Measurements from ENCODE around the gene IDH3A.

The IDH3A gene

DNA sequence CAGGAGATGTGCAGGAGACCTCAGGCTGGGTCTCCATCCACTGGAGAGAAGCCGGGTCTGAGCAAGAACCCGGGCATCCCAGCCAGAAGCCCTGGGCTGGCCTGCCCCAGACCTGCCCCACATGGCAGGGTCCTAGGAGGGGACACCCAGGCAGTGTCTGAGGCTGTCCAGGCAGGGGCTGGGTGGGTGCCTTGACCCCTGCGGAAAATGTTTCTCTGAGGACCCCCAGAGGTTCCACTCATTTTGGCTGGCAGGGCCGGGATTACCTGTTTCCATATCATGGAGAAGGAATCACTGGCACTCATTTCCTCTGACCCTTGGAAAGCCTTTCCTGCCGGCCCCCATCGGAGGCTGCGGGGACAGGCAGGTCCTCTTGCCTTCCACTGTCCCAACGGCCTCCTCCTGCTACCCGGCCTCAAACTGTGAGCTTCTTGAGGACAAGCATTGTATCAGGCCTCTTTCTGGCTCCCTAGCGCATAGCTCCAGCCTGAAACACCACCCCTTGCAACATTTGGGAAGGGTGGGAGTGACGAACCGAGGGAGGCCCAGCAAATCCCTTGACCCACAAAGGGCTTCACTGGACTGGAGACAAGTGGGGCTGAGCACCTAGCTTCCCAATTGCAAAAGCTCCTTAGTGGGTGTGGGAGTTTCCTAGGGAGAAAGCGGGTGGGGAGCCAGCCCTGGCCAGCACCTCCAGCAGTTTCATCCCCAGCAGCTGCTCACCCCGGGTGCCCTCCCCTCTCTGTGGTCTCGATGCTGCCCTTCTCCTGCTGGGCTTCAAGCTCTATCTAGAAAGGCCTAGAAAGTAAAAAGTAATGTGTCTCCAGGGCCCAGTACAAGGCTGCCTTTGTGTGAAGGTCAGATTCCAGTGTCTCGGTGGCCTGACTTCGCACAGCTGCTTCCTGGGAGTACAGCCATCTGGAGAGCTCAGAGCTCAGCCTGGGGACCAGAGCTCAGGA is 55.5 kb downstream of the IDH3A start:
- DNase-seq (ENCODE audit: insufficient read length, low spot score): no peak
- no peak for FAIRE-seq
- TF ChIP-seq POU2F2 (IDR thresholded peaks at IDR 0.05; ENCODE audit: low read depth, low read length) (no peak), SPI1 (IDR thresholded peaks at IDR 0.05; ENCODE audit: low read depth, low read length) (no peak), PAX5 (IDR thresholded peaks at IDR 0.05; ENCODE audit: insufficient read depth, low read length, severe bottlenecking) (no peak), TAF1 (IDR thresholded peaks at IDR 0.05; ENCODE audit: low read depth, low read length) (no peak), POLR2A (IDR thresholded peaks at IDR 0.05; ENCODE audit: low read depth, low read length) (no peak), POLR2AphosphoS5 (IDR thresholded peaks at IDR 0.05; ENCODE audit: low read depth, low read length) (no peak)

DNA sequence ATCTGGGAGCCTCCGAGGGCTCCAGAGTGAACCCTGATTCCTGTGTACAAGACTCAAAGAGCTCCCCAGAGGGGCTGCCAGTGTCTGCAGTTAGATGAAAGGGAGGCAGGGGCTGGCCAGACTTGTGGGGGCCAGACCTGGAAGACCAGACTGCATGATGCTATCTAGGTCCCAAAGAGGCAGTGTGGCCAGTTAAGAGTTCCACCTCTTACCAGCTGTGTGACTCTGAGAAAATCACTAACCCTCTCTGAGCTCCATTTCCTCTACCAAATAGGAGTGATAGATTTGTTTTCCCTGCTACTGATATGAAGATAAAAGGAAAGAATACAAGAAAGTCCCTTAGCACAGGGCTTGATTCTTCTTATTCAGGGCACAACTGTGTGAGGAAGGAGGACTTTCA is 56.2 kb downstream of the IDH3A start:
- DNase-seq (ENCODE audit: insufficient read length, low spot score) (no peak), FAIRE-seq (no peak)
- TF ChIP-seq POU2F2 (IDR thresholded peaks at IDR 0.05; ENCODE audit: low read depth, low read length) (no peak), SPI1 (IDR thresholded peaks at IDR 0.05; ENCODE audit: low read depth, low read length) (no peak), PAX5 (IDR thresholded peaks at IDR 0.05; ENCODE audit: insufficient read depth, low read length, severe bottlenecking) (no peak), TAF1 (IDR thresholded peaks at IDR 0.05; ENCODE audit: low read depth, low read length) (no peak), POLR2AphosphoS5 (IDR thresholded peaks at IDR 0.05; ENCODE audit: low read depth, low read length) (no peak), POLR2A (IDR thresholded peaks at IDR 0.05; ENCODE audit: low read depth, low read length) (no peak)

DNA sequence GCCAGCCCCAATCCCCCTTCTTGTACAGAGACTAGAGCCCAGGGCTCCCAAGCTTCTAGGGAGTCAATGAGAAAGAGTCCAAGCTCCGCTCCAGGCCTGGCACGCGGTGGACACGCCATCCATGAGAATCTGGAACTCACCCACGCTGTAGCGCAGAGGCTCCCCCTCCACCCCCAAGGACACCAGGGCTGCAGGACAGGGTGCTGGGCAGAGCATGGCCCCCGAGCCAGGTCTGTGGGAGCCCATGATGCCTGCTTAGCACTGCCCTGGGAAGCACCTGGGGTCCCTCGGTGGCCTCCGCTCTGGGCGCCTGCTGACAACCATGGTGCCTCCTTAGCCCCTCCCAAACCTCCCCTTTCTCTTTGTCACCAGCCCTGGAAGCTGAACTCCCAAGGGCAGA is 56.7 kb downstream of the IDH3A start:
- DNase-seq (ENCODE audit: insufficient read length, low spot score) (no peak), FAIRE-seq (no peak)
- no peak for TF ChIP-seq POU2F2 (IDR thresholded peaks at IDR 0.05; ENCODE audit: low read depth, low read length)
- TF ChIP-seq POLR2AphosphoS5 (IDR thresholded peaks at IDR 0.05; ENCODE audit: low read depth, low read length): no peak
- TF ChIP-seq SPI1 (IDR thresholded peaks at IDR 0.05; ENCODE audit: low read depth, low read length): no peak
- TF ChIP-seq TAF1 (IDR thresholded peaks at IDR 0.05; ENCODE audit: low read depth, low read length): no peak
- no peak for TF ChIP-seq POLR2A (IDR thresholded peaks at IDR 0.05; ENCODE audit: low read depth, low read length)

DNA sequence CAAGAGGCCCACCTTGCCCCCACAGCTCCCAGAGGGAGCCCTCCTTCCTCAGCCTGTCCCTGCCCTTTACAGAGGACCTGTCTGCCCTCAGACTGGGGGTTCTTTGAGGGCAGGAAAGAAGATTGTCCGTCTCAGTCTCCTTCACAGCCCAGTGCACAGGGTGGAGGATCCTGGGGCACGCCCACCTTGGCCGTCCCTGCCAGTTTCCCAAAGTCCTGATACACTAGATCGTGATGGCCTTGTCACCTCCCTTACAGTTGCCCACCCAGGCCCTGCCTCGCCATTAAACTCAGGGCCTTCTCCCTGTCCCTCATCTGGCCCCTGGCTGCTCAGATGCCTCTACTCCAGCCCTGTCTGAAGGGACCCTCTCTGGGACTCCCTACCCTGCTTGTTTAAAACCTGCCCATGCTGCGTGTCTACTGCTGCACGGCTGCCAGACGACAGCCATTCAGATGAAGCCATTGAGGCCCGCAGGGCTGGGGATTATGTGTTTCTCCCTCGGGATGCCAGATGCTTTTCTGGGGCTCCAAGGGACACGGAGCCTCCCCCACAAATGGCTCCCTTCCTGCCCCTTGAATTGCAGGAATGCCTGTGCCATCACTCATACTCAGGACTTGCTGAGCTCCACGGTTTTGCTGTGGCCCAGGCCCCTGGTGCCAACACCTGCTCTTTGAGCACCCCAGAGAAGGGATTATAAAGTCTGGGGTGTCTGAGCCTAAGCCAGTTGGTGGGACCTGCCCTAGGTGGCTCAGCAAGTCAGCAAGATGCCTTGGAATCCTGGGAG is 57.4 kb downstream of the IDH3A start:
- TF ChIP-seq POLR2A (IDR thresholded peaks at IDR 0.05; ENCODE audit: low read depth, low read length) (no peak), POU2F2 (IDR thresholded peaks at IDR 0.05; ENCODE audit: low read depth, low read length) (no peak), POLR2AphosphoS5 (IDR thresholded peaks at IDR 0.05; ENCODE audit: low read depth, low read length) (no peak), PAX5 (IDR thresholded peaks at IDR 0.05; ENCODE audit: insufficient read depth, low read length, severe bottlenecking) (no peak), TAF1 (IDR thresholded peaks at IDR 0.05; ENCODE audit: low read depth, low read length) (no peak), SPI1 (IDR thresholded peaks at IDR 0.05; ENCODE audit: low read depth, low read length) (no peak)
- FAIRE-seq (no peak), DNase-seq (ENCODE audit: insufficient read length, low spot score) (no peak)

DNA sequence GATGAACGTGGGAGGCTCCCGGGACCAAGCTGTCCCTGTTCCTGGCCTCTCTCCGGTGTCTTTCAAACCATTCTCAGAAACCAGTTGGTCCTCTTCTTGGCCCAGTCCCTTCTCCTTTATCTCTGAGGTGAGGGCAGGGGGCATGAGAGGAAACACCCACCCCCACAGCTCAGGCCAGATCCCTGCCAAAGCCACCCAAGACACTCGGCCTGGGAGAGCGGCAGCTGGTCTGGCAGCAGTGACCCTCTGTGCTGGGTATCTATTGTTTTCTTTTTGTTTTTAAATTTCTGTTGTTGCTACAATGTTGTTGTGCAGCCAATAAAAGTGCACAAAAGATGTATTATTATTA is 57.9 kb downstream of the IDH3A start:
- DNase-seq (ENCODE audit: insufficient read length, low spot score): no peak
- TF ChIP-seq SPI1 (IDR thresholded peaks at IDR 0.05; ENCODE audit: low read depth, low read length) (no peak), POU2F2 (IDR thresholded peaks at IDR 0.05; ENCODE audit: low read depth, low read length) (no peak), TAF1 (IDR thresholded peaks at IDR 0.05; ENCODE audit: low read depth, low read length) (no peak), PAX5 (IDR thresholded peaks at IDR 0.05; ENCODE audit: insufficient read depth, low read length, severe bottlenecking) (no peak), POLR2AphosphoS5 (IDR thresholded peaks at IDR 0.05; ENCODE audit: low read depth, low read length) (no peak), POLR2A (IDR thresholded peaks at IDR 0.05; ENCODE audit: low read depth, low read length) (no peak)
- no peak for FAIRE-seq

DNA sequence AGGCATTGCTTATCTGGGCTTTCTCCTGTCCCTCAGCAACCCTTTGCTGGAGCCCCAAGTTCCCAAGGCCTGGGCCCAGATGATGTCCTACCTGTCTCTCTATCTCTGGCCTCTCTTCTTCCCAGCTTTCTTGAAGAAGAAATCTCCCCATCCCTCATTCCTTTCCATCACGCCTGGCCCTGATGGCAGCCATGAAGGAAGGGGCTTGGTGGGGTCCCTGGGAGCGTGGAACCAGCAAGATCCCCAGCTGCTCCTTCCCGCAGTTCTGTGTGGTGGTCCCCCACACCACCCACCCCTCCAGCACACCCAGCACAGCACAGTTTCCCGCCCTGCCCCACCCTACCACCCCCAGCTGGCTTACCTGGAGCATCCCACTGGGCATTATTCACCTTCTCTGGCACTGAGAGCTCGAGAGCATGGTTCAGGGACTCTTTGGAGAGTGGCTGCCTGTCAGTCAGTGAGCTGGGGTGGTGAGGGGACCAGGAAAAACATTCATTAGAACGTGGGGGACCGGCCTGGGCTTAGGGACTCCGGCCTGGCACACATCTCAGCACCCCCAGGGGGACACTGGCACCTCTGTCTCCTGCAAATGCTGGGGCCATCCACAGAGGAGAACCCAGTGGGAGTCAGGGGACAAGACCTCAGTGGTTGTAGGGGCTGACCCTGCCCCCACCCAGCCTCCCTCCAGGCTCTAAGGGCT is 58.6 kb downstream of the IDH3A start:
- TF ChIP-seq SPI1 (IDR thresholded peaks at IDR 0.05; ENCODE audit: low read depth, low read length) (no peak), POLR2A (IDR thresholded peaks at IDR 0.05; ENCODE audit: low read depth, low read length) (no peak), PAX5 (IDR thresholded peaks at IDR 0.05; ENCODE audit: insufficient read depth, low read length, severe bottlenecking) (no peak), POU2F2 (IDR thresholded peaks at IDR 0.05; ENCODE audit: low read depth, low read length) (no peak), TAF1 (IDR thresholded peaks at IDR 0.05; ENCODE audit: low read depth, low read length) (no peak), POLR2AphosphoS5 (IDR thresholded peaks at IDR 0.05; ENCODE audit: low read depth, low read length) (no peak)
- FAIRE-seq: no peak
- no peak for DNase-seq (ENCODE audit: insufficient read length, low spot score)

DNA sequence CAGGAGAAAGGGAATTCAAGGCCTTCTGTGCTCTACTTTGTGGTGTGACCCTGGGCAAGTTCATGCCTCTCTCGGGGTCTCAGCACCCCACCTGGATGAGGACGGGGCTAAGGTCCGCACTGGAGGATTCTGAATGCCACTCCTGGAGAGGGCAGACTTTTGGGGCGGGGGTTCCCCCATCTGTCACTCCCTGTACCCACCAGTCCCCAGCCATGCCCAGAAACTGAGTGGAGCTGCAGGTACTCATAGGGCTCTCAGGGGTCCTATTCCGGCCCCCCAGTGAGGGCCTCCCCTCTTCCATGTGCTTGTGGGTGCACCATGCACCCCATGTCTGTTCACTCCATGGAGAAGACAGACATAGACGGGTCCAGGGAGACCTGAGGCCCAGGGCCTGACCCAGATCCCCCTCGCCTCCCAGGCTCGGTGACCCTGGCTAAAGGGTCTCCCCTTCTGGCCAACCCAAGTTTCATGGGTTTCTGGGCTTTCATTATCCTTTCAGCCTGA is 59.2 kb downstream of the IDH3A start:
- DNase-seq (ENCODE audit: insufficient read length, low spot score) (no peak), FAIRE-seq (no peak)
- TF ChIP-seq SPI1 (IDR thresholded peaks at IDR 0.05; ENCODE audit: low read depth, low read length): no peak

DNA sequence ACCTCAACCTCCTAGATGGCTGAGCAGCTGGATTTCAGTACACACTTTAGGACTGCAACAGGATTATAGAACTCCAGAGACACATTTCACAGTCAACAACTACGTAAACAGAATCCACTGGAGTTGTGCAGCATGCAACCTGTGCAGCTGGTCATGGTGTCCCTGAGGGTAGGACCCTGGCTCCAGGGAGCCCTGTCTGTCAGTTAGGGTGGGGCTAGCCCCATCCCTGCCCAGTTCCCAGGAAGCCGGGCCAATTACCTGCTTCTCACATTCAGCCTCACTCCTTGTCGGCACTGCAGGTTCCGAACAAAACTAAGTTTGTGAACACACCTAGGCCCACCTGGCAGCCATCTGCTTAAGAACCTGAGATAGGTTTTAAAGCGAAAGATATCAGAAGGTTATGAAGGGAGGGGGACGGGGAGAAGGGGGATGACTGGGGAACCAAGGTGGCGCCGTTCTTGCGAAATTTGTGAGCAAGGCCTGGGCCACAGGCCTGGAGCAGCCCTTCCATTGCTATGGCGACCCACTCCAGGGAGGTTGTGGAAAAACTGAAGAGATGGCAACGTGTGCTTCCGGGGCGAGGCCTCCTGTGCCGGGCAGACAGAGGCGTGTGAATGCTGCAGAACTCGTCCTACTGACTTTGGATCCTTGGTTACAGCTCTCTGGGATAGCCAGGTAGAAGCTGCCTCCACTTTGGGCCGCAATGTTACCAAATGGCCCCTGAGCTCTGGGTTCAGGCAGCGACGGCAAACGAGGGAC is 59.9 kb downstream of the IDH3A start:
- DNase-seq (ENCODE audit: insufficient read length, low spot score) (no peak), FAIRE-seq (no peak)
- TF ChIP-seq POLR2AphosphoS5 (IDR thresholded peaks at IDR 0.05; ENCODE audit: low read depth, low read length) (no peak), PAX5 (IDR thresholded peaks at IDR 0.05; ENCODE audit: insufficient read depth, low read length, severe bottlenecking) (no peak), TAF1 (IDR thresholded peaks at IDR 0.05; ENCODE audit: low read depth, low read length) (no peak), SPI1 (IDR thresholded peaks at IDR 0.05; ENCODE audit: low read depth, low read length) (no peak), POU2F2 (IDR thresholded peaks at IDR 0.05; ENCODE audit: low read depth, low read length) (no peak), POLR2A (IDR thresholded peaks at IDR 0.05; ENCODE audit: low read depth, low read length) (no peak)
